ENCODE results near the gene MTA3.
"Not testable (repeated sequence)": the region's sequence is repeated elsewhere in the genome, so short reads cannot be mapped to it uniquely, and the experiment has no call there.

Gene MTA3

DNA sequence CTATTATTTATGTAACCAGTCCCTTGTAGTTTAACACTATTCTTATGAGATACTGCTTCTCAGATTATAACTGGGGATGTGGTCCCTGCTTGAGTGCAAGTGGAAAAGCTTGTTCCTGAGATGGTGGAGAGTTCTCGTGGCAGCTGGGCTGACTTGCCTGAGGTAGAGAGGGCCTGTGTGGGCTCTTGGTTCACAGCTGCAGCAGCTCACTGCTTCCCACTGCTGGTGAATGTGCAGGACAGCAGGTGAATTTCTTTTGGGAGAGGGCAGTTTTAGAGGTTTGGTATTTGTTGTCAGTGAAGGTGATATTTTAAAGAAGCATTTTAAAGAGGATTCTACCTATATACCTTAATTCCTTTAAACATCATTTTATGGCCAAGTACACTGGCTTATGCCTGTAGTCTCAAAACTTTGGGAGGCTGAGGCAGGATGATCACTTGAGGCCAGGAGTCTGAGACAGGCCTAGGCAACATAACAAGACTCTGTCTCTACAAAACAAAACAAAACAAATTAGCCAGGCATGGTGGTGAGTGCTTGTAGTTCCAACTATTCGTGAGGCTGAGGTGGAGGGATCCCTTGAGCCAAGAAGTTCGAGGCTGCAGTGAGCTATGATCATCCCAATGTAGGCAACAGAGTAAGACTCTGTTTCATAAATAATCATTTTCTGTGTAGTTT, 94.8 kb downstream of the MTA3 start:
- peak; percentile 78 for DNase-seq (ENCODE audit: low spot score)

DNA sequence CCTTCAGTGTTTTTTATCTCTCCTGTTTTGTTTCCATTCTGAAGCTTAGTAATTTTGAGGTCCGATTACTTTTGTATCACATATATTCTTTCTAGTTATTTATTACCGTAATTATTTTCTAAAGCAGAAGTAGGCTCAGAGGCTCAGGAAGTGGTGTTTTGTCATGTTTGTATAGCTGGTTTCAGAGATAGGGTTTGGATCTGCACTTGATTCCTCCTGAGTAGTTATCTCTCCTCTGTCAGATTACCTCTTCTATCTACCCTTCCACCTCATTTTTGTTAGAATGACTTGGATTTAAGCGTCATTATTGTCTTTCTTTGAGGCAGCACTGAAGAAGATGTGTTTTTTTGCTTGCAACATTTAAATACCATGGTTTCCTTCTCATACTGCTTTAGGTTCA, 95.4 kb downstream of the MTA3 start:
- DNase-seq (ENCODE audit: low spot score), result no peak

DNA sequence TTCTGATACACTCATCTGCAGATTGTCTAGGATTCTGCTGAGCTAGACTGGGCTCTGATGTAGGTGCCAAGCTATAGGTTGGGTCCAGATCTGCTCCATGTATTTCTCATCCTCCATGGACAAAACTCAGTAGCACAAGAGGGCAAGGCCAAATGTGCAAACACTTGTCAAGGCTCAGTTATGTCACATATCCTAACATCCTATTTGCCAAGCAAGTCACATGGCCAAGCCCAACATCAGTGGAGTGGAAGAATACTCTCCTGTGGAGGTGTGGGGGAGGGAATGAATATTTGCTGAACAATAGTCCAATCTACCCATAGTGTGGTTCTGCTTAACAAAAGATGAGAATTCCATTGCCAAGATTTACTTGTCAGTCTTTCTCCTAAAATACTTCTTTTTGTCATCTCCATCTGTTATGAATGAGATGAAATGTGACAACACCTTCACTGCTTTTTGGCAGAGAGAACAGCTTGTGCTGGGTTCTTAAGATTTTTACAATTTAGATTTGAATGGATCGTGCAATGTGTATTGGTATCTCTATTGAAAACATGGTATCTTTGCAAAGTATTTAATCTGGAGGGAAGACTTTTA, 105.7 kb downstream of the MTA3 start:
- DNase-seq (ENCODE audit: low spot score), result no peak

DNA sequence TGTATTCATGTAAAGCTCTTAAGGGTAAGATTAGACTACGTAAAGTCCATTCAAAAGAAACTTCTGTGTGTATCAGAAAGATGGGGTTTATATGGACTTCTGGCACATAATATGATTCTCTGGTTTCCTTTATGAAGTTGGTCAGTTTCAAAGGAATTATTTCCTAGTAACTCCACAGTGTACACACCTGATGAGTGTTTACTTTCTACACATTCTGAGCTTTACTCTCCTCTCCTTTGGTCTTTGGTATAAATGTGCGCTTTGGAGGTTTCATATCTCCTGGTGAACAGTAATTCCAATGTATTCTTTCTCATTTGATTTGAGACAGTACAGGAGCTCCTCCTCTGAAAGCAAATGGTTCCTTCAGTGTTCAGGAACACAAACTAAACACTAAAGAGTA, 107.4 kb downstream of the MTA3 start:
- no peak for DNase-seq (ENCODE audit: low spot score)

DNA sequence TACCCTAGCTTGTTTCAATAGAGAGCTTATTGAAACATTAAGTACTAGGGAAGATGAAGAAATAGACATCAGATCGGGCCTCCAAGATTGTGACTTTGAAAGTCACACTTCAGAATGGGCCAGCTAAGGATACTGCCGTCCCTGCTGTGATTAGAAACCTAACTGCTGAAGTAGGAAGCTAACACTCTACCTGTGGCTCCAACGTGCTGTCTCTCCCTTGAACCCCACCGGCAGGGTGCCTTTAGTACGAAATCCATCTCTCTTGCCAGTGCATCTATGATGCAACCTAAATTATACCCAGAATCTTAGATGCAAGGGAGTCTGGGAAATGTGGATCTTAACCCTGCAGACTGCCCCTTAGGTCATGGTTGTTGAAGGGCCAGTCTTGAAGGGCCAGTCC, 116.9 kb downstream of the MTA3 start:
- no peak for DNase-seq (ENCODE audit: low spot score)

DNA sequence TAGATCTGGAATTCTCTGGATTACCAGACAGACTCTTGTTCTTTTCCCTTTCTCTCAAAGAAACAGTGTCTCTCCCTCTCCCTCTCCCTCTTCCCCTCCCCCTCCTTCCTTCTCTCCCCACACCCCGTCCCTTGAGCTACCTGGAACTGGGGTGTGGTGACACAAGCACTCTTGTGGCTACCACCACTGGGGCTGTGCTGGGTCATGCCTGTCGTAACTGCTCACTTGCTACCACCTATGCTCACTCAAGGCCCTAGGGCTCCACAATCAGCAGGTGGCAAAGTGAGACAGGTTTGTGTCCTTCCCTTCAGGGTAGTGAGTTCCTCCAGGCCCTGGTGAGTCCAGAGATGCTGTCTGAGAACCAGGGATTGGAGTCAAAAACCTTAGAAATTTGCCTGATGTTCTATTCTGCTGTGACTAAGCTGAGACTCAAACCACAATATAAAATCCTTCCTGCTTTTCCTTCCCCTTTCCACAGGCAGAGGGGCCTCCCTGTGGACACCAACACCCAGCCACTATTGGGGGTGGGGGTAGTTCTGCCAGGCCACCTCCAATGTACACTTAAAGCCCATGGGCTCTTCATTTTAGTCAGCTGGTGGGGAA, 124.7 kb downstream of the MTA3 start:
- no peak for DNase-seq (ENCODE audit: low spot score)

DNA sequence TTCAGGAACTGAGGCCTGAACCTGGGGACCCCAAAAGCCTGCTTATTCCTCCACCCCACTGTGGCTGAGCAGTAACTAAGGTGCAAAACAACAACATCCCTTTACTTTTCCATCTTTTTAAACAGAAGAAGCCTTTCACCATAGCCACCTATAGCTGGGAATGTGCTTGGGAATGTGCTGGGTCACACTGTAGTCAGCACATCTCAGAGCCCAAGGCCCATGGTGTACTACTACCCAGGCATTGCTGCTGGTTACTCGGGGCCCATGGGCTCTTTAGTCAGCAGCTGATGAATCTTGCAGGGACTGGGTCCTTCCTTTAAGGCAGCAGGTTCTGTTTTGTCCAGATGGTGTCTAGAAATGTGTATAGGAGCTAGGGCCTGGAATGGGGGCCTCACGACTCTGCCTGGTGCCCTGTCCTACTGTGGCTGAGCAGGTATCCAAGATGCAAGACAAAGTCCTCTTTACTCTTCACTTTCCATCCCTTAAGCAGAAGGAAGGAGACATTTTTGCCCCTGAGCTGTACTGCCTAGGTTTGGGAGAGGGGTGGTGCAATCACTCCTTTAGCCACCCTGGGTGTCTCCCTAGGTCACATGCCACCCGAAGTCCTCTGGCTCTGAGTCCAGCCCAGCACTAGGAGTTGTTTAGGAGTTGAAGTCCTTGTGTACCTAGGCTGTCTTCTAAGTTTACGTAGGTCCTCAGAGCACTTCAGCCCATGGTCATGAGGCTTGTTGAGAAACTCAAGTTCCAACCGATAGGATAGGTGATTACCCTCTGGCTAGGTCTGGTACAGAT, 125.5 kb downstream of the MTA3 start:
- no peak for DNase-seq (ENCODE audit: low spot score)

DNA sequence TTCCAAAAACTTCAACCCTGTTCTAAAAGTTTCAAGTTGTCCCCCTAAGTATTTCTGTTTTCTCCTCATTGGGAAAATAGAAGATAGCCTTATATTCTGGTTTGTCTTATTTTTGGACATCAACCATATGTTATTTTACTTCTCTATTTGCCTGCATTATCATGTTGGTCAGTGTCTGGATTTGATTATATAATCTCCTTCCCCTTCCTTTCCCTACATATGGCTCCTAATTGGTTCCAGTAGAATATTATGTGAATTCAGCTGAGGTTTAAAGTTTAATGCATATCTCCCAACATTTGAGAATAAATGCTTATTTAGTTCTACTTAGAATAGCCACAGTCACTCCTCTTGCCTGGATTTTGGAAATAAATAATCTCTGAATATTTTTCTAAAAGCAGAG, 128.6 kb downstream of the MTA3 start:
- no peak for DNase-seq (ENCODE audit: low spot score)

DNA sequence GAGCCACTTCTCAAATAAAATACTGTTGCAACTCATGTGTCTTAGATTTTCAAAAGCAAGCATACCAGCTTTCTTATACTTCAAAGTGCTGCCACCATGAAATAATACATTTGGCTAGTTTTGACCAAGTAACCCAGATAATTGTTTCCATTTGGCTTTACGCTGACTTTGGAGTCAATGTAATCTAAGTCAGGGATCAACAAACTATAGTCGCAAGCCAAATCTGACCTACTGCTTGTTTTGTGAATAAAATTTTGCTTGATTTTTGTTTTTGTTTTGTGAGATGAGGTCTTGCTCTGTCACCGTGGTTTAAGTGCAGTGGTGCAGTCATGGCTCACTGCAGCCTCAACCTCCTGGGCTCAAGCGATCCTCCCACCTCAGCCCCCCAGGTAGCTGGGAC, 130.5 kb downstream of the MTA3 start:
- no peak for DNase-seq (ENCODE audit: low spot score)

DNA sequence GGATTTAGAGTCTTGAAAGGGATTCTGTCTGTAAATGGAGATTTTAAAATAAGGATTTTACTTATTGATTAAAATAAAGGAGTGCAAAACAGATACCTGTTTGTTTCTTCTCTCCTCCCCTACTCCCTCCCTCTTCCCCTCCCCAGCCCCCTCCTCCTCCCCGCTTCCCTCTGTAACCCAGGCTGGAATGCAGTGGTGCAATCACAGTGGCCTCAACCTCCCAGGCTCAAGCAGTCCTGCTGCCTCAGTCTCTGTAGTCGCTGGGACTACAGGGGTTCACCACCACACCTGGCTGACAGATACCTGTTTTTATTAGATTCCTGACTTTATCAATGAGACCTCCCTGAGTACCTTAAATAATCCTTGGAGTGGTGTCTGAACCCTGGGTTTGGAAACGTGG, 138.4 kb downstream of the MTA3 start:
- DNase-seq (ENCODE audit: low spot score), result no peak

DNA sequence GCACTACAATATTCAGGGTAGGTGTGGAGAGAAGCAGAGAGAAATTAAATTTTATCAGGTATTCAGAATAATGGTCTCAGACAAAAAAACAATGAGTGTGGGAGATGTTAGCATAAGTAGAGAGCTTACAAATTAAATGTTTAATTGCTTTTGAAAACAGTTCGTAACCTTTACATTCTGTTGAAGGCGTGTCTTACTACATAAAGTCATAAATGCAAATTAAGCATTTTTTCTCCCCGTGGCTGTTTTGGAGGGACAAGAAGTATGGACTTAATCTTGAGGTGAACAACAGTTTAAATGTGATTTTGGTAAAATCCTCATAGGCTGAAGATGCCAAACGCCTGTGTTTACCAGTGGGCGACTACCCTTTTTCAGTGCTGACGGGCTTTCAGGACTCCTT, 139.7 kb downstream of the MTA3 start:
- DNase-seq (ENCODE audit: low spot score), result no peak

DNA sequence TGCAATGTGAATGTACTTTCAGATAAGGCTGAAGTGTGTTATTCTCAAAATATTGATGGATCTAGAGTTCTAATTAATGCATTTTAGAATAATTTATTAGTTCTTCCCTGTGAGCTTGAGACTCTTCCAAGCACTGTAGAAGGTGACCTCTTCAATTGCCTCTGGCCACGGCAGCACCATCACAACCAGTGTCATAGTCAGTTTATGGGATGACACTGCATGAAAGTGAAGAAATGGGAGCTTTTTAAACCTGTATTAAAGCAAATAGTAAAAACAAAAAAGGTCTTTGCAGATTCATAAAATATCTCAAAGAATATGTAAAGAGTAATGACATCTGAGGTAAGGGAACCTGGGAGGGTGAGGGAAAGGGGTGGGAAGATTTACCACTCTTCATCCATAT, 143.5 kb downstream of the MTA3 start:
- no peak for DNase-seq (ENCODE audit: low spot score)

DNA sequence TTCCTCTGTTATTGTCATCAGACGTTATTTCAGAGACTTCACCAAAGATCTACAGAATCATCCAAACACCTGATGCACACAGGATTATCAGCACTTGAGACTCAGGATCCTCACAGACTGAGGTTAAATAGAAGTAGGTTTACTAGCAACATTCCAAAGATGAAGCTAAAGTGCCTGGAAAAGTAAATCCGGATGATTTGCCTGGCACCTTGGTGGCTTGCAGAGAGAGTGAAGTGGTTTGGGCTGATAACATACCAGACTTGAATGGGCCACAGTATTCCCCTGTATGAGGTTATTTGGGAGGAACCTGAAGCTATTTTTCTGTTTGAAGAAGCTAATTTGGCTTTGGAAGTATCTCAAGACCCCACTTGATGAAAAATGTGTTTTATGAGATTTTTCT, 144.5 kb downstream of the MTA3 start:
- DNase-seq (ENCODE audit: low spot score), result no peak

DNA sequence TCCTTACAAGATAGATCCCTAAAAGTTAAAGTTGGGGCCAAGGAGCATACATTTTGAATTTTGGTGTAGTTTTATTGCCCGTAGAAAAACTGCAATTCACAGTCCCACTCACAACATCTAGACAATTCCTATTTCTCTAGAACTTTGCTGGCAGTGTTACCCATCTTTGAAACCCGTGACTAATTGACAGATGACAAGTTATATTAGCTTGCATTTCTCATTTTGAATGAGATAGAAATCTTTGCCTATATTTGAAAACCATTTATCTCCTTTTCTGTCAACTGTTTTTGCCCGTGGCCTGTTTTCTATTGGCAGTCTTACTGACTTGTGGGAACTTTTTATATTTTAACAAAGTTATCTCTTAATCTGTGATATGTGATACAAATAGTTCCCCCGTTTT, 145.5 kb downstream of the MTA3 start:
- no peak for DNase-seq (ENCODE audit: low spot score)

DNA sequence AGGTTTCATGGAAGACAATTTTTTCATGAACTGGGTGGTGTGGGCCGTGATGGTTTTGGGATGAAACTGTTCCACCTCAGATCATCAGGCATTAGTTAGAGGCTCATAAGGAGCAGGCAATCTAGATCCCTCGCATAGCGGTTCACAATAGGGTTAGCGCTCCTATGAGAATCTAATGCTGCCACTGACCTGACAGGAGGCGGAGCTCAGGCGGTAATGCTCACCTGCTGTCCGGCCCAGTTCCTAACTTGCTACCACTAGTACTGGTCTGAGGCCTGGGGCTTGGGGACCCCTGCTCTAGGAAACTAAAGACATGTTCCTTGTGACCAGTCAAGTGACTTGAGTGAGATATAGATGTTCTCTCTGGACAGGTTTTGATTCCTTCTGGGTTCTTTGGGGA, 146.3 kb downstream of the MTA3 start:
- no peak for DNase-seq (ENCODE audit: low spot score)

DNA sequence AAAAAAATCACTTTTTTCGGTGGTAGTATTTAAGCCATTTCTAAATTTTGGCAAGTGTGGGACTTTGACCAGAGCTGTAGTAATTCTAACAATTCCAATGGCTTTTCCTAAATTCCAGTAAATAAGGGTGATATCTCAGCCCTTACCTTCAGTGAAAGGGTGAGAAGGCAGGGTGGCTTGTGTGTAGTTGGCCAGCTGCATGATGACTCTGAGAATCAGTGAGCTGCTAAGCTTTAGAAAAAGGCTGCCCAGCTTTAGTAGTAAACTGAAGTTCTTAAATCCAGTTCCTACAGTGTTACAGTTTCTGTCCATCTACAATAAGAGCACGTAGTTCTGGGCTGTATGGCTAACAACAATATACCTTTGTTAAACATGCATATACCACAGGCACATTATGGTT, 153.5 kb downstream of the MTA3 start:
- DNase-seq (ENCODE audit: low spot score), result no peak

DNA sequence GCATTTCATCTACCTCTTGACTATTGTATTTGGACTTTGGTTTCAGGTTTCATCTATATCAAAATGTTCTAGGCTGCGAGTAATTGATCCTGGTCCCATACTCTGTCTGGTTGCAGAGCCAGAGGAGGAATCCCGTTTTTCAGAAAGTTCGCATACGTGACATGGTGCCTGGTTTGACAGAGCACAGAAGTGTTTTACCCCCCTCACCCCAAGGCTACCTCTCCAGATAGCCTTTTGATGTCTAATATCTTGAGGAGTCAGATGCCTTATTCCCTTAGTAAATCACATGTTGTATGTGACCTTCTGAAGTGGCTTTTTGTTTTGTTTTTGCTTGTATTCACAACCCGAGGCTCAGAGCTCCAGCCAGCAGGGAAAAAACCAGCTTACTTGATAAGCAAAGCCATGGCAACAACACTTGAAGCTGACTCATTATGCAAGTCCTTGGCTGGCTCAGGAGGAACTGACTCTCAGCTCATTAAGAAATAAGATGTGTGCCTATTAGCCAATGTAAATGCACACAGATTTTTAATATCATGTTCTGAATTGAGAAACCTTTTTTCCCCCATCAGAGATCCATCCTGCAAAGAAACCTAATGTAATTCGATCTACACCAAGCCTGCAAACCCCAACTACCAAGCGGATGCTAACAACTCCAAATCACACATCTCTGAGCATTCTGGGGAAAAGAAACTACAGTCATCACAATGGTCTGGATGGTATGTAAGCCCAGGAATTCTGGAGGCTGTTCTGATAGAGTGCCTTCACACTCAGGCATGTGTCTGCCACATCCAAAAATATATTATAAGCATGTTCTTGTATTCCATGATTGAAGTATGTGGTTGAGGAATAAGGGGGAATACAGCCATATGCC, 154.1 kb downstream of the MTA3 start:
- no peak for DNase-seq (ENCODE audit: low spot score)

DNA sequence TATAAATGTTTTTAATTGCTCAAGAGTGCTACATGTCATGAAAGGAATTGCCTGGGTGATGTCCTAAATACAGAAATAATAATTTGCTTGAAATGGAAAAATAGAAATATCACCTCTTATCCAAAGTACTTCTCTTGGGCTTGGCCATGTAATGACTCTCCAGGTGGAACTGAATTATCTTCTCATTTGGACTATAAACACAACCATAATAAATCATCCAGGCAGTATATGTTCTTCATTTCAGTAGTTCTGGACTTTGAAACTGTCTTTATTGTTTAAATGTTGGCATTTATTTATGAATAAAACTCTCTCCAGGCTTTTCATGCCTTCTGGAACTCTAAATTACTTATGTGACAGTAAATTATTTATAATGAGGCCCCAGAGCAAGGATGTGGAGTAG, 155.0 kb downstream of the MTA3 start:
- no peak for DNase-seq (ENCODE audit: low spot score)

DNA sequence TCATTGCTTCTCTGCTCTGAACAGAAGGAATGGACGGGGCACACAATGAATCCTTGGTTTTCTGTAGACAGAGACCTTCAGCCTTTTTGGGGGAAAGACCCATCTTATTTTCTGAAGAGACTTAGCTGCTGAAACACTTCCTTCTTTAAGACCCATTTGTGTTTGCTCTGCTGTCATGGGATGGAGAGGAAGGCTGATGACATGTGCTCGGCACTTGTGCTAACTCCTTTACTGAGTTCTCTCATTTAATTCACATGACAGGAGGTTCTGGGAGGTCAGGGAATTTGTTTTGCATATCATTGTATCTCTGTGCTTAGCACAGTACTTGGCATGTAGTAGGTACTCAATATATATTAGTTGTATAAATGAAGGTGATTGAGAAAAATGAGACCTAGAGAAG, 156.5 kb downstream of the MTA3 start:
- no peak for DNase-seq (ENCODE audit: low spot score)

DNA sequence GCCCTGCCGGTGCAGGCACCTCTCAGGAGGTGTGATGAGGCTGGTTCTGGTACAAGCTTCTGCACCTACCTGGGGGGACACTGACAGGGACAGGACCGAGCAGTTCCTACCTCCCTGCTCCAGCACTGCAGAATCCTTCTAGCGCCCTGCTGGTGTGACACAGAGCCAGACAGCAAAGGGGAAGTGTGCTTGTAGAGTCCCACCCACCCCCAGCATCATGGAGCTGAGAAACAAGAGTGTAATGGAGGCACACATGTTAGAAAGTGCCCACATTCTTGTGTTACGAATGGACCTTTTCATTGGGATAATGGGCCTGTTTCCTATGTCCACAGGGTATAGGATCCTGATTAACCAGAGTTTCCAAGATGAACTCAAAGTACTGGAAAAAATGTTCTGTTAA, 157.2 kb downstream of the MTA3 start:
- DNase-seq (ENCODE audit: low spot score), result no peak

DNA sequence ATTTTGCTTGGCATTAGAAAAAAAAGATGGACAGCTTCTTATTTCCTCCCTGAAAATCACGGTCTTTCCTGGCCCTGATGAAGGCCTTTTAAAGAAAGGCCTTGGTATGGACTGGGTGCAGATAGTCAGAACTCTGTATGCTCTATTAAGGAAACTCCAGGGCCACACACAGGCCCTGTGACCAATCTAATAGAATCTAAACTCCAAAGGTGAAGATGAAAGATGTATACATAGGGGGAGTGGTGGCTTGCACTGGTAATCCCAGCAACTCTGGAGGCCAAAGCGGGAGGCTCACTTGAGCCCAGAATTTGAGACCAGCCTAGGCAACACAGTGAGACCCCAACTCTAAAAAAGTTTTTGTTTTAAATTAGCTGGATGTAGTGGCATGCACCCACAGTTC, 158.2 kb downstream of the MTA3 start:
- DNase-seq (ENCODE audit: low spot score), result no peak

DNA sequence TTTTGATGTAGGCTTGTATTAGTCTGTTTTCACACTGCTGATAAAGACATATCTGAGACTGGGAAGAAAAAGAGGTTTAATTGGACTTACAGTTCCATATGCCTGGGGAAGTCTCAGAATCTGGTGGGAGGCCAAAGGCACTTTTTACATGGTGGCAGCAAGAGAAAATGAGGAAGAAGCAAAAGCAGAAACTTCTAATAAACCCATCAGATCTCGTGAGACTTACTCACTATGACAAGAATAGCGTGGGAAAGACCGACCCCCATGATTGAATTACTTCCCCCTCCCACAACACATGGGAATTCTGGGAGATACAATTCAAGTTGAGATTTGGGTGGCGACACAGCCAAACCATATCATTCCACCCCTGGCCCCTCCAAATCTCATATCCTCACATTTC, 162.9 kb downstream of the MTA3 start:
- not testable (repeated sequence) for DNase-seq (ENCODE audit: low spot score)

All from ecto neural progenitor cell (in vitro differentiated cells).